ENCODE data around the gene CALY.
A peak's percentile ranks its signal among the peaks of the same experiment; 100 is the strongest.

CALY gene

DNA sequence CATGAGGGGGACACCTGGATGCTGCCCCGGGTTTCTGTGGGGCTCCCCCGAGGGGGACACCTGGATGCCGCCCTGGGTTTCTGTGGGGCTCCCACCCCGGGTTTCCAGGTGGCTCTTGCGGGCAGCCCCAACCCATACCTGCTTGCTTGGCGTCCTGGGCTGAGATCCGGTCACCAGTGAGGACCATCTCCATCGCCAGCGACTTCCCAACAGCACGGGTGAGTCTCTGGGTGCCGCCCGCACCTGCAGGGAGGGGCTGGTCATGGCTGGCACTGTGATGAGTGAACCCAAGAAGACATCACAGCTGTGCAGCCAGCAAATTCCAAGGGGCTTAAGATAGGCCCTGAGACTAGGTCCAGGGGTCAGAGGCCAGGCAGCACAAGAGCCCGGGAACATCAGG, 30.1 kb upstream of the CALY start:
- Histone ChIP-seq H3K9me3 (ENCODE audit: control insufficient read depth in 5 of 5, low read length in 5 of 5) (no peaks in the 10 kb centered on the region), H3K27me3 (ENCODE audit: control insufficient read depth in 5 of 5, insufficient read depth in 4 of 5, low read length in 5 of 5) (no peaks in the 10 kb centered on the region), H3K36me3 (ENCODE audit: control insufficient read depth in 5 of 5, insufficient read depth in 5 of 5, low read length in 5 of 5) (peaks cover 4 to 84% (median 82%) of the 10 kb centered on the region in 5 donors), H3K4me1 (ENCODE audit: control insufficient read depth in 5 of 5, insufficient read depth in 5 of 5, low read length in 5 of 5) (peaks cover 0 to 24% (median 18%) of the 10 kb centered on the region in 5 donors), H3K27ac (ENCODE audit: low read depth, low read length) (no peak overlapping the region), H3K4me3 (ENCODE audit: low read depth in 1 of 5, low read length in 5 of 5) (no peak overlapping the region), H3K9ac (ENCODE audit: low read length in 5 of 5) (peak overlapping the region in 1 of 5 donors; percentile 20)

DNA sequence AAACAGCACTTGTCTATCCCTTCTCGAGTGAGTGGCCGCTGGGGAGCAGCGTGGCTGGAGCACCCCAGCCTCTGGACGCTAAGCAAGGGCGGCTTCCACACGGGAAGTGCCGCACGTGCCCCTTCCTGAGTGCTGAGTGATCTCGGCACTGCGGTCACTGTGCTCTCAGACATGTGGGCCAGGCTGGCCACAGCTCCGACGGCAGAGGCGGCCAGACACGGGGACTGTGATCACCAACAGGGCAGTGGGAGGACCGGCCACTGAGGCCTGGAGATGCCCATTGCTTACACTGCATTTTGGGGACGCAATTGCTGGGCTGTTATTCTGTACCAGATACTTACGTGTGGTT, 29.4 kb upstream of the CALY start:
- Histone ChIP-seq H3K9ac (ENCODE audit: low read length in 5 of 5) (no peak overlapping the region), H3K9me3 (ENCODE audit: control insufficient read depth in 5 of 5, low read length in 5 of 5) (no peaks in the 10 kb centered on the region), H3K4me3 (ENCODE audit: low read depth in 1 of 5, low read length in 5 of 5) (no peak overlapping the region), H3K4me1 (ENCODE audit: control insufficient read depth in 5 of 5, insufficient read depth in 5 of 5, low read length in 5 of 5) (peaks cover 0 to 19% (median 11%) of the 10 kb centered on the region in 5 donors), H3K27ac (ENCODE audit: low read depth, low read length) (no peak overlapping the region), H3K36me3 (ENCODE audit: control insufficient read depth in 5 of 5, insufficient read depth in 5 of 5, low read length in 5 of 5) (peaks cover 4 to 84% (median 81%) of the 10 kb centered on the region in 5 donors), H3K27me3 (ENCODE audit: control insufficient read depth in 5 of 5, insufficient read depth in 4 of 5, low read length in 5 of 5) (no peaks in the 10 kb centered on the region)

- Histone ChIP-seq H3K27me3 (ENCODE audit: control insufficient read depth in 5 of 5, insufficient read depth in 4 of 5, low read length in 5 of 5) (no peaks in the 10 kb centered on the region), H3K4me3 (ENCODE audit: low read depth in 1 of 5, low read length in 5 of 5) (no peak overlapping the region), H3K36me3 (ENCODE audit: control insufficient read depth in 5 of 5, insufficient read depth in 5 of 5, low read length in 5 of 5) (peaks cover 4 to 81% (median 79%) of the 10 kb centered on the region in 5 donors), H3K27ac (ENCODE audit: low read depth, low read length) (no peak overlapping the region), H3K9ac (ENCODE audit: low read length in 5 of 5) (peak overlapping the region in 1 of 5 donors; percentile 12), H3K9me3 (ENCODE audit: control insufficient read depth in 5 of 5, low read length in 5 of 5) (peaks cover 0 to 2% (median 0%) of the 10 kb centered on the region in 5 donors), H3K4me1 (ENCODE audit: control insufficient read depth in 5 of 5, insufficient read depth in 5 of 5, low read length in 5 of 5) (peaks cover 0 to 19% (median 9%) of the 10 kb centered on the region in 5 donors)
Observed at GRCh38 chr10:133365461-133366129, 28.9 kb upstream of the CALY start.

DNA sequence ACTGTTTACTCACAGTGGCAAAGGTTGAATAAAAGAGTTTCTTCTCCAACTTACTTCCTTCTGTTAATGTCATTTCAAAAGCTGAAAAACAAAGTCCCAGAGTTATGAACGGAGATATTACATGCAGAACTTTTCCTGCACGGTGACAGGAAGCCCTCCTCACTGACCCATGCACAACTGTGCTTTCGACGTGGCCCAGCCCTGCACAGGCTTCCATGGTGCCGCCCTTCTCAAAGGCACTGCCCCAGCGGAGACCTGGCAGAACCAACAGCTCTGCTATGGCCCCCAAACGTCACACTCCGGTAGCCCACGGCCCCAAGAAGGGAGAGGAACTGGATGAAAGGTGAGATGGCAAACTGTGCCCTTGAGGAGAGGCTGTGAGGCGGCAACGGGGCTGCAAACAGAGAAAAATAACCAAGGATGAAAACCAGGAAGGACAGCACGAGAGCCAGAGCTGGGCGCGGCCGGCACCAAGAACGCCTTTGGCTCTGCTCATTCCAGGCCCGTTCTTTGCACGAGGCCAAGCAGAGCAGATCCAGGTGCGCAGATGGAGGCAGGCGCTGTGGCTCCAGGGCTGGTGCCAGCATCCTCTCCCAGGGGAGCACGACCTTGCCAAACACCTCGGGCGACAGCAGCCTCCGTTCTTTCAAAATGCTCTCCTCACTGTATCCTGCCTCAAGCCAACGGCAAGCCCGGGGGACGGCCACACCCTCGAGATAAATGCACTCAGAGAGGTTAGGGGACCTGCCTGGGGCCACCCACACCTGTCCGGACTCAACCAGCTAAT, 28.1 kb upstream of the CALY start:
- Histone ChIP-seq H3K36me3 (ENCODE audit: control insufficient read depth in 5 of 5, insufficient read depth in 5 of 5, low read length in 5 of 5) (peaks cover 4 to 74% (median 71%) of the 10 kb centered on the region in 5 donors), H3K4me3 (ENCODE audit: low read depth in 1 of 5, low read length in 5 of 5) (no peak overlapping the region), H3K9ac (ENCODE audit: low read length in 5 of 5) (no peak overlapping the region), H3K27ac (ENCODE audit: low read depth, low read length) (no peak overlapping the region), H3K9me3 (ENCODE audit: control insufficient read depth in 5 of 5, low read length in 5 of 5) (peaks cover 0 to 2% (median 0%) of the 10 kb centered on the region in 5 donors), H3K4me1 (ENCODE audit: control insufficient read depth in 5 of 5, insufficient read depth in 5 of 5, low read length in 5 of 5) (peaks cover 0 to 19% (median 6%) of the 10 kb centered on the region in 5 donors), H3K27me3 (ENCODE audit: control insufficient read depth in 5 of 5, insufficient read depth in 4 of 5, low read length in 5 of 5) (no peaks in the 10 kb centered on the region)

DNA sequence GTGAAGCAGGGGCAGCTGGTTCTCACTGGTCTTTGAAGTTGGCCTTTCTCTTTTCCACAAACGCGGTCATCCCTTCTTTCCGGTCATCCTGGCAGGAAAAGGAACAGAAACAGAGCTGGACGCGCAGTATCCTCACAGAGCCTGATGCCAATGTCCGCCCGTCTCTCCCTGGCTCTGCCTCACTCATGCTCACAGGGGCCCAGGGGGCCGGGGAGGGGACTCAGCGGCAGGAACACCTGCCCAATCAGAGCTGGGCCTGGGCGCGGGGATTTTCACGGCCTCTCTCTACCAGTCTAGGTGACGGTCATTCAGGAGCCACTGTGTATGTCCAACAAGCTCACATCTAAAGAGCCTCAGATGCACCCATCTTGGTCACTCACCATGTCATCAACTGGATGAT, 26.1 kb upstream of the CALY start:
- H3K4me1 ChIP-seq (ENCODE audit: control insufficient read depth in 5 of 5, insufficient read depth in 5 of 5, low read length in 5 of 5) = peaks cover 0 to 24% (median 19%) of the 10 kb centered on the region in 5 donors
- H3K9me3 ChIP-seq (ENCODE audit: control insufficient read depth in 5 of 5, low read length in 5 of 5) = peaks cover 0 to 2% (median 0%) of the 10 kb centered on the region in 5 donors
- no peak overlapping the region for H3K4me3 ChIP-seq (ENCODE audit: low read depth in 1 of 5, low read length in 5 of 5)
- H3K9ac ChIP-seq (ENCODE audit: low read length in 5 of 5) = no peak overlapping the region
- peaks cover 4 to 54% (median 52%) of the 10 kb centered on the region in 5 donors for H3K36me3 ChIP-seq (ENCODE audit: control insufficient read depth in 5 of 5, insufficient read depth in 5 of 5, low read length in 5 of 5)
- no peaks in the 10 kb centered on the region for H3K27me3 ChIP-seq (ENCODE audit: control insufficient read depth in 5 of 5, insufficient read depth in 4 of 5, low read length in 5 of 5)
- no peak overlapping the region for H3K27ac ChIP-seq (ENCODE audit: low read depth, low read length)

- Histone ChIP-seq H3K27me3 (ENCODE audit: control insufficient read depth in 5 of 5, insufficient read depth in 4 of 5, low read length in 5 of 5) (no peaks in the 10 kb centered on the region), H3K36me3 (ENCODE audit: control insufficient read depth in 5 of 5, insufficient read depth in 5 of 5, low read length in 5 of 5) (peaks cover 4 to 52% (median 50%) of the 10 kb centered on the region in 5 donors), H3K9ac (ENCODE audit: low read length in 5 of 5) (no peak overlapping the region), H3K4me3 (ENCODE audit: low read depth in 1 of 5, low read length in 5 of 5) (no peak overlapping the region), H3K9me3 (ENCODE audit: control insufficient read depth in 5 of 5, low read length in 5 of 5) (peaks cover 0 to 2% (median 0%) of the 10 kb centered on the region in 5 donors), H3K27ac (ENCODE audit: low read depth, low read length) (no peak overlapping the region), H3K4me1 (ENCODE audit: control insufficient read depth in 5 of 5, insufficient read depth in 5 of 5, low read length in 5 of 5) (peaks cover 0 to 33% (median 23%) of the 10 kb centered on the region in 5 donors)
Observed at GRCh38 chr10:133361773-133362441, 25.2 kb upstream of the CALY start.

- no peaks in the 10 kb centered on the region for H3K27me3 ChIP-seq (ENCODE audit: control insufficient read depth in 5 of 5, insufficient read depth in 4 of 5, low read length in 5 of 5)
- no peak overlapping the region for H3K9ac ChIP-seq (ENCODE audit: low read length in 5 of 5)
- H3K36me3 ChIP-seq (ENCODE audit: control insufficient read depth in 5 of 5, insufficient read depth in 5 of 5, low read length in 5 of 5) = peaks cover 4 to 45% (median 43%) of the 10 kb centered on the region in 5 donors
- H3K4me1 ChIP-seq (ENCODE audit: control insufficient read depth in 5 of 5, insufficient read depth in 5 of 5, low read length in 5 of 5) = peaks cover 0 to 38% (median 30%) of the 10 kb centered on the region in 5 donors
- H3K4me3 ChIP-seq (ENCODE audit: low read depth in 1 of 5, low read length in 5 of 5) = no peak overlapping the region
- no peak overlapping the region for H3K27ac ChIP-seq (ENCODE audit: low read depth, low read length)
- peaks cover 0 to 2% (median 0%) of the 10 kb centered on the region in 5 donors for H3K9me3 ChIP-seq (ENCODE audit: control insufficient read depth in 5 of 5, low read length in 5 of 5)
Observed at GRCh38 chr10:133361227-133361626, 24.5 kb upstream of the CALY start.

- Histone ChIP-seq H3K36me3 (ENCODE audit: control insufficient read depth in 5 of 5, insufficient read depth in 5 of 5, low read length in 5 of 5) (peaks cover 4 to 35% (median 32%) of the 10 kb centered on the region in 5 donors), H3K9ac (ENCODE audit: low read length in 5 of 5) (no peak overlapping the region), H3K4me3 (ENCODE audit: low read depth in 1 of 5, low read length in 5 of 5) (no peak overlapping the region), H3K27me3 (ENCODE audit: control insufficient read depth in 5 of 5, insufficient read depth in 4 of 5, low read length in 5 of 5) (no peaks in the 10 kb centered on the region), H3K4me1 (ENCODE audit: control insufficient read depth in 5 of 5, insufficient read depth in 5 of 5, low read length in 5 of 5) (peaks cover 0 to 43% (median 24%) of the 10 kb centered on the region in 5 donors), H3K9me3 (ENCODE audit: control insufficient read depth in 5 of 5, low read length in 5 of 5) (peaks cover 0 to 2% (median 0%) of the 10 kb centered on the region in 5 donors), H3K27ac (ENCODE audit: low read depth, low read length) (no peak overlapping the region)
Observed at GRCh38 chr10:133359972-133360610, 23.4 kb upstream of the CALY start.

DNA sequence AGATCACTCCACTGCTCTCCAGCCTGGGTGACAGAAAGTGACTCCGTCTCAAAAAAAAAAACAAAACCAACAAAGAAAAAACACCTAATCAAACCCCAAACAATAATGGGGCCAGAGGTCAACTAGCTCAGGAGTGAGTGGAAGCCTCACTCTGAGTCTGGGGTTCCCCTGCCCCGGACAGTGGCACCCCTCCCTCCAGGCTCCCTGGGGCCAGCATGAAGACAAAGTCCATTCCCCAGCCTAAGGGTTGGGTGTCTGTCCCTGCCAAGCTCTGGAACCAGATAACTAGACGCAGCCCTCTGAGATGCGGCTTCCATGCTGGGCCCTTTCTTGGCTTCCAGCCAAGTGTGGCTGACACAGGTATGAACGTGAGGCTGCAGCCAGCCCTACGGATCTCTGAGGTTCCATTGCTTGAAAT, 22.9 kb upstream of the CALY start:
- H3K9ac ChIP-seq (ENCODE audit: low read length in 5 of 5) = no peak overlapping the region
- H3K4me1 ChIP-seq (ENCODE audit: control insufficient read depth in 5 of 5, insufficient read depth in 5 of 5, low read length in 5 of 5) = peaks cover 0 to 43% (median 19%) of the 10 kb centered on the region in 5 donors
- H3K27ac ChIP-seq (ENCODE audit: low read depth, low read length) = no peak overlapping the region
- peaks cover 4 to 35% (median 26%) of the 10 kb centered on the region in 5 donors for H3K36me3 ChIP-seq (ENCODE audit: control insufficient read depth in 5 of 5, insufficient read depth in 5 of 5, low read length in 5 of 5)
- no peak overlapping the region for H3K4me3 ChIP-seq (ENCODE audit: low read depth in 1 of 5, low read length in 5 of 5)
- peaks cover 0 to 2% (median 0%) of the 10 kb centered on the region in 5 donors for H3K9me3 ChIP-seq (ENCODE audit: control insufficient read depth in 5 of 5, low read length in 5 of 5)
- H3K27me3 ChIP-seq (ENCODE audit: control insufficient read depth in 5 of 5, insufficient read depth in 4 of 5, low read length in 5 of 5) = no peaks in the 10 kb centered on the region
